ENCODE results near the gene RHPN2.

- no peak for TF ChIP-seq CTCF (IDR thresholded peaks at IDR 0.05)
- no peak for TF ChIP-seq POLR2A (IDR thresholded peaks at IDR 0.05)
Observed at GRCh38 chr19:33098055-33098534, 33.4 kb upstream of the RHPN2 start.

Data from esophagus squamous epithelium (tissue), 4 donors.